ENCODE measurements around the gene CASKIN1. TPM values are rescaled to one million over a fixed set of nuclear protein-coding genes. Genes with fewer than 3 reads are reported as not detected.

The CASKIN1 gene
- total RNA-seq, 2 donors from 2014 or later: not detected

DNA sequence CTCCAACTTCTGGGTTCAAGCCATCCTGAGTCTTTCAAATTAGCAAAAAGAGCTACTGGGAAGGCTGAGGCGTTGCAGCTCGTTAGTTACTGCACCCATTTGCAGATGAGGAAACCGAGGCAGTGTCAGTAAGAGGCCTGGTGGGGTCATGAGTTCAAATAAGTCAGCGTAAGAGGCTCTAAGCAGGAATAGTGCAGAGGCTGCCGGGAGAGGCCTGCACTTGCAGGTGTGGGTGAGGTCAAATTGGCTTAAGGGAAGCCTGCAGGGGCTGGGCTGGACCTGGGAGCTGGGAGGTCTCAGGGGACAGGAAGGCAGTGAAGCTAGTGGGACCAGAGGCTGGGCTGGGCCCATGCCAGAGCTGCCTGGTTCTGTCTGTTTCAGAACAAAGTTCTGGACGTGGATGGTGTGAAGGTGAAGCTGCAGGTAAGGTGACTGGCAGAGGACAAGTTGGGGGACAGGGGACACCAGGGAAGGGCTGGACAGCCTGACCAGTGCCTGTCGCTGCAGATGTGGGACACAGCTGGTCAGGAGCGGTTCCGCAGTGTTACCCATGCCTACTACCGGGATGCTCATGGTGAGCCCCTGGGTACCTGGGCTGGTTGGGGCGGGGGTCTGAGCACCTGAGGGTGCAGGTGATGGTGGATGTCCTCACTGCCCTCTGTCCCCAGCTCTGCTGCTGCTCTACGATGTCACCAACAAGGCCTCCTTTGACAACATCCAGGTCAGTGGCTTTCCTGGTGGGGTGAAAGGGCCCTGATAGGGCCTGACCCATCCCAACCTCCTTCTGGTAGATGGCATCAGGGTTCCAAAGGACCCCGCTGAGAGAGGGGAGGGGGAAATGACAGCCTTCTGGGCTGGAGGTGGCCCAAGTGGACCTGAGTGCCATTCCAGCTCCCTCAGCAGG is 45.0 kb downstream of the CASKIN1 start:
- no peaks in the 10 kb centered on the region for H3K27me3 ChIP-seq (replicated peaks; ENCODE audit: insufficient read depth)
- ATAC-seq (ENCODE audit: insufficient number of reproducible peaks, low FRiP score, low read depth) (no peak), DNase-seq (ENCODE audit: low spot score) (no peak)
- TF ChIP-seq, protein P1, sequence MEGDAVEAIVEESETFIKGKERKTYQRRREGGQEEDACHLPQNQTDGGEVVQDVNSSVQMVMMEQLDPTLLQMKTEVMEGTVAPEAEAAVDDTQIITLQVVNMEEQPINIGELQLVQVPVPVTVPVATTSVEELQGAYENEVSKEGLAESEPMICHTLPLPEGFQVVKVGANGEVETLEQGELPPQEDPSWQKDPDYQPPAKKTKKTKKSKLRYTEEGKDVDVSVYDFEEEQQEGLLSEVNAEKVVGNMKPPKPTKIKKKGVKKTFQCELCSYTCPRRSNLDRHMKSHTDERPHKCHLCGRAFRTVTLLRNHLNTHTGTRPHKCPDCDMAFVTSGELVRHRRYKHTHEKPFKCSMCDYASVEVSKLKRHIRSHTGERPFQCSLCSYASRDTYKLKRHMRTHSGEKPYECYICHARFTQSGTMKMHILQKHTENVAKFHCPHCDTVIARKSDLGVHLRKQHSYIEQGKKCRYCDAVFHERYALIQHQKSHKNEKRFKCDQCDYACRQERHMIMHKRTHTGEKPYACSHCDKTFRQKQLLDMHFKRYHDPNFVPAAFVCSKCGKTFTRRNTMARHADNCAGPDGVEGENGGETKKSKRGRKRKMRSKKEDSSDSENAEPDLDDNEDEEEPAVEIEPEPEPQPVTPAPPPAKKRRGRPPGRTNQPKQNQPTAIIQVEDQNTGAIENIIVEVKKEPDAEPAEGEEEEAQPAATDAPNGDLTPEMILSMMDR (IDR thresholded peaks at IDR 0.05): no peak
- no peaks in the 10 kb centered on the region for H3K36me3 ChIP-seq
- no peak overlapping the region for H3K4me3 ChIP-seq
- H3K9me3 ChIP-seq: no peaks in the 10 kb centered on the region
- no peak overlapping the region for H3K27ac ChIP-seq
- peaks cover 26 to 70% of the 10 kb centered on the region in 2 donors for H3K4me1 ChIP-seq (ENCODE audit: control insufficient read depth in 1 of 2, low read depth in 2 of 2)

DNA sequence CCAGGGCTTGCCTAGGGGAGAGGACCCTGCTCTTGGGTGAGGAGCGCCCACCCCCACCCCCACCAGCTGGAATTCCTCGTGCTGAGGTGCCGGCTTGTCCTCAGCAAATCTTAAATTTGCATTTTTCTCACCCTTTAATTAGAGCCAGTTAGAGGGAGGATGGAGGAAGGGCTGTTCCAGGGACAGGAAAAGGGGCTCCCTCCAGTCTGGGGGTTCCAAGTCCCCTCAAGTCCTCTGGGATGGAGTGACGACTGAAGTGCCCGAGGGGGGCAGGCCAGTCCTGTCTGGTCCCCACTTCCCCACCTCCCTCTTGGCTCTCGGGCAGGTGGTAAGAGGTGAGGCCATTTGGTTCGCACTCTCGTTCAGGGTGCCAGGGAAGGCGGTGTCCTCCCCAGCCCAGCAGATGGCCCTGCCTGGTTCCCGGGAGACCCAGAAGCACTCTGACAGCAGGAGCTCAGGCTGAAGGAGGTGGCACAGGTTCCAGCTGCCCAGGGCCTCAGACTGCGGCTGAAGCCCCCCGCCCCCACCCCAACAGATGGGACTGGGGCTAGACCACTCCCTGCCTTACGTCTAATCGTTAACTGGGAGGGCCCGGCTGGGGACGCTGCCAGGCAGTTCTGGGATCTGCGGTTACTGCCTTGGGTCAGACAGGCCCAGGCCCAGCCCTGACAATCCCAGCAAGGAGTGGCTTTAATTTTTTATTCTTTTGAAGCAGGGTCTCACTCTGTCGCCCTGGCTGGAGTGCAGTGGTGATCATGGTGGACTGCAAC is 45.8 kb downstream of the CASKIN1 start:
- TF ChIP-seq, protein P1 (IDR thresholded peaks at IDR 0.05): no peak
- DNase-seq (ENCODE audit: low spot score): no peak
- H3K9me3 ChIP-seq: no peaks in the 10 kb centered on the region
- no peak for ATAC-seq (ENCODE audit: insufficient number of reproducible peaks, low FRiP score, low read depth)
- H3K27ac ChIP-seq: no peak overlapping the region
- H3K27me3 ChIP-seq (replicated peaks; ENCODE audit: insufficient read depth): no peaks in the 10 kb centered on the region
- H3K4me1 ChIP-seq (ENCODE audit: control insufficient read depth in 1 of 2, low read depth in 2 of 2): peaks cover 24 to 70% of the 10 kb centered on the region in 2 donors
- H3K4me3 ChIP-seq: no peak overlapping the region
- no peaks in the 10 kb centered on the region for H3K36me3 ChIP-seq

DNA sequence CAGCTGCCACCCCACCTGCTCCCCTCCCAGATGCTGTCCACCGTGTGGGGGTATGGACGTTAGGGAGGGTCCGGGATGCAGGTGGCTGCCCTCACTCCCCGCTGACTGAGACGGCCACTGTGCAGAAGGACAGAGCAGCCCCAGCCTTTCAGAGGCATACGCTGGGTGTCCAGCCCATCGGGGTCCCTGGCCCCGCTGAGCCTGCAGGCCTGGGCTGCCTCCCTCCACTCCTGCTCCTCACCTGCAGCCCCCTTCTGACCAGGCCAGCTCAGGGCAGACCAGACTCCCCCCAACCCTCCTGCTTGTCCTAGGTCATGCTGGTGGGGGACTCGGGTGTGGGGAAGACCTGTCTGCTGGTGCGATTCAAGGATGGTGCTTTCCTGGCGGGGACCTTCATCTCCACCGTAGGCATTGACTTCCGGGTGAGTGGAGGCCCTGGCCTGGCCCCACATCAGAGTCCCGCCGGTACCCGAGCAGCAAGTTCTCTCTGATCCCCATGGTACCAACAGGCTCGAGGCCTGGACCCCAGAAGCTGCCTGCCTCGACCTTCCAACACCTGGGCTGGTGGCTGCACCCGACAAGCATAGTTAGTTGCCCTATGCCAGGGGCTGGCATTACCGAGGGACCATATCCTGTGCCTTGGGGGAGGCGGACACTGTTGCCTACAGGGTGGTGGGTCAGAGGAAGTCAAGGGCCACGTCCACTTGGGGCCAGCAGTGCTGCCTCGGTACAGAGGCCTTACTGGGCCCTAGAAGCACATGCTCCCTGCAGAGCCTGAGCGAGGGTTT is 46.6 kb downstream of the CASKIN1 start:
- no peak overlapping the region for H3K4me3 ChIP-seq
- DNase-seq (ENCODE audit: low spot score) (no peak), ATAC-seq (ENCODE audit: insufficient number of reproducible peaks, low FRiP score, low read depth) (no peak)
- TF ChIP-seq, protein P1 (IDR thresholded peaks at IDR 0.05): no peak
- no peaks in the 10 kb centered on the region for H3K27me3 ChIP-seq (replicated peaks; ENCODE audit: insufficient read depth)
- H3K36me3 ChIP-seq: no peaks in the 10 kb centered on the region
- H3K27ac ChIP-seq: no peak overlapping the region
- H3K4me1 ChIP-seq (ENCODE audit: control insufficient read depth in 1 of 2, low read depth in 2 of 2): peaks cover 24 to 69% of the 10 kb centered on the region in 2 donors
- no peaks in the 10 kb centered on the region for H3K9me3 ChIP-seq

DNA sequence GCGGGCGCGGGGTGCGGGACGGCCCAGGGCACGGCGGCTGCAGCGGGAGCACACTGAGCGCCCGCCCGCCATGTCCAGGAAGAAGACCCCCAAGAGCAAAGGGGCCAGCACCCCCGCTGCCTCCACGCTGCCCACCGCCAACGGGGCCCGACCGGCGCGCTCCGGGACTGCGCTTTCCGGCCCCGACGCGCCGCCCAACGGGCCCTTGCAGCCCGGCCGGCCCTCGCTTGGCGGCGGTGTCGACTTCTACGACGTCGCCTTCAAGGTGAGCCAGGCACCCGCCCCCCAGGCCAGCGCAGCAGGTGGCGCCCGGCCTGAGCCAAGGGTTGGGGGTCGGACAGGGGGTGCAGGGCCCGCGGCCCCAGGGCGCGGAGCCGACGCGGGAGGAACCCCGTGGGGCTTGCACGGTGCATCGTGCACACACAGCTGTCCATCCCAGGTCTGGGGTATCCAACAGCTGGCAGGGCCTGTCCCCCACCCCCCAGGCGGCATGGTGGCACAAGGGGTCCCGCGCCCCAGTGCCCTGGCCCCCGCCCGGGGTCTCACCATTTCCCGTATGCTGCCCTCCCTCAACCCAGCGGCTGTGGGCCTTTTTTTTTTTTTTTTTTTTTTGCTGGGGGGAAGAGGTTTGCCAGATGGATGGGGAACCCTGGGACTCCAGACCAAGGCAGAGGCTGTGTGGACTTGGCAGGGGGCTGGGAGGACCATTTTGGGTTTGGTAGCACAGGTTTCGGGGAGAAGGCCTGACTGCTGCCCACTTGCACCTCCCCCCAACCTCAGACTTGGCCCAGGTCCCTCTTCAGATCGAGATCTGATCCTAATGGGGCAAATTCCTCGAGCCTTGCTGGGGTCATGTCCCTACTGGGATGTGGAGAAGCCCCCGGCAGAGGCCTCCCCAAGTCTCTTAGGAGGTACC is 47.4 kb downstream of the CASKIN1 start:
- peak overlapping the region; percentile 73 for H3K4me3 ChIP-seq
- TF ChIP-seq, protein P1 (IDR thresholded peaks at IDR 0.05): no peak
- DNase-seq (ENCODE audit: low spot score) (no peak), ATAC-seq (ENCODE audit: insufficient number of reproducible peaks, low FRiP score, low read depth) (no peak)
- no peak overlapping the region for H3K27ac ChIP-seq
- H3K27me3 ChIP-seq (replicated peaks; ENCODE audit: insufficient read depth): no peaks in the 10 kb centered on the region
- no peaks in the 10 kb centered on the region for H3K9me3 ChIP-seq
- H3K36me3 ChIP-seq: no peaks in the 10 kb centered on the region
- peaks cover 19 to 60% of the 10 kb centered on the region in 2 donors for H3K4me1 ChIP-seq (ENCODE audit: control insufficient read depth in 1 of 2, low read depth in 2 of 2)
